ENCODE results near the gene CHRNA4.

- TF ChIP-seq, protein P1, sequence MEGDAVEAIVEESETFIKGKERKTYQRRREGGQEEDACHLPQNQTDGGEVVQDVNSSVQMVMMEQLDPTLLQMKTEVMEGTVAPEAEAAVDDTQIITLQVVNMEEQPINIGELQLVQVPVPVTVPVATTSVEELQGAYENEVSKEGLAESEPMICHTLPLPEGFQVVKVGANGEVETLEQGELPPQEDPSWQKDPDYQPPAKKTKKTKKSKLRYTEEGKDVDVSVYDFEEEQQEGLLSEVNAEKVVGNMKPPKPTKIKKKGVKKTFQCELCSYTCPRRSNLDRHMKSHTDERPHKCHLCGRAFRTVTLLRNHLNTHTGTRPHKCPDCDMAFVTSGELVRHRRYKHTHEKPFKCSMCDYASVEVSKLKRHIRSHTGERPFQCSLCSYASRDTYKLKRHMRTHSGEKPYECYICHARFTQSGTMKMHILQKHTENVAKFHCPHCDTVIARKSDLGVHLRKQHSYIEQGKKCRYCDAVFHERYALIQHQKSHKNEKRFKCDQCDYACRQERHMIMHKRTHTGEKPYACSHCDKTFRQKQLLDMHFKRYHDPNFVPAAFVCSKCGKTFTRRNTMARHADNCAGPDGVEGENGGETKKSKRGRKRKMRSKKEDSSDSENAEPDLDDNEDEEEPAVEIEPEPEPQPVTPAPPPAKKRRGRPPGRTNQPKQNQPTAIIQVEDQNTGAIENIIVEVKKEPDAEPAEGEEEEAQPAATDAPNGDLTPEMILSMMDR (conservative IDR thresholded peaks at IDR 0.05; ENCODE audit: low read length): no peak
- TF ChIP-seq EZH2phosphoT487 (IDR thresholded peaks at IDR 0.05; ENCODE audit: borderline replicate concordance): no peak
These were observed 36.1 kb upstream of the CHRNA4 start for GRCh38 chr20:63397155-63397843.

All from Loucy (cell line).